Measurements from ENCODE around the gene AP5S1. TPM values are rescaled to one million over a fixed set of nuclear protein-coding genes. Genes with fewer than 3 reads are reported as not detected.
"Not testable (repeated sequence)": the region's sequence is repeated elsewhere in the genome, so short reads cannot be mapped to it uniquely, and the experiment has no call there.

The AP5S1 gene
- polyA plus RNA-seq, 2 donors = 4.6 to 7.9 TPM

DNA sequence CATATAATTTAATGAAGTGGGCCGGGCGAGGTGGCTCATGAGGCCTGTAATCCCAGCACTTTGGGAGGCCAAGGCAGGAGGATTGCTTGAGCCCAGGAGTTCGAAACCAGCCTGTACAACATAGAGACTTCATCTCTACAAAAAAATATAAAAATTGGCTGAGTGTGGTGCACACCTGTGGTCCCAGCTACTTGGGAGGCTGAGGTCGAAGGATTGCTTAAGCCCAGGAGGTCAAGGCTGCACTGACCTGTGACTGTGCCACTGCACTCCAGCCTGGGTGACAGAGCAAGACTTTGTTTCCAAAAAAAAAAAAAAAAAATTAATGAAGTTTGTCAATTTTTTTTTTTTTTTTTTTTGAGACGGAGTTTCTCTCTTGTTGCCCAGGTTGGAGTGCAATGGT is 9.5 kb downstream of the AP5S1 start:
- not testable (repeated sequence) for H3K4me3 ChIP-seq (ENCODE audit: low read depth in 1 of 2, low read length in 2 of 2); H3K4me1 ChIP-seq (ENCODE audit: control insufficient read depth in 2 of 2, insufficient read depth in 2 of 2, low read length in 1 of 2)
- 97% methylated on average over 5 of the region's 5 CpGs for WGBS, 2 donors

DNA sequence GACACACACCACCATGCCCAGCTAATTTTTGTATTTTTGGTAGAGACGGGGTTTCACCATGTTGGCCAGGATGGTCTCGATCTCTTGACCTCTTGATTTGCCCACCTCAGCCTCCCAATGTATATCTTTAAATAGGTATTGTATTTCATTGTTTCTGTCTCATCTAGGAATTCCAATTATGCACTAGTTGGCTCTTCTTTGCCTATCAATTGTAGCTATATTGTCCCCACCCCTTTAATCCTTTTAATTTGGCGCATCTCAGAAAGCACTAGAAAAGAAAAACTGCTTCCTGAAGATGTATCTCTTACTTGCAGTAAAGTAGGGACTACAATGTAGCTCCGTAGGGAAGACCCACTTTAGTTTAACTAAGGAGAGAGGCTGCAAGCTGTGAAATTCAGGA is 15.8 kb downstream of the AP5S1 start:
- H3K36me3 ChIP-seq (ENCODE audit: control insufficient read depth in 2 of 2, insufficient read depth in 2 of 2, low read length in 1 of 2) = no peaks in the 10 kb centered on the region
- H3K4me3 ChIP-seq (ENCODE audit: low read depth in 1 of 2, low read length in 2 of 2) = no peak overlapping the region
- H3K4me1 ChIP-seq (ENCODE audit: control insufficient read depth in 2 of 2, insufficient read depth in 2 of 2, low read length in 1 of 2) = no peaks in the 10 kb centered on the region
- no peak overlapping the region for H3K27ac ChIP-seq (ENCODE audit: low read depth in 2 of 2, low read length in 1 of 2)
- 96 to 98% methylated on average over 4 of the region's 4 CpGs for WGBS, 2 donors
- no peaks in the 10 kb centered on the region for H3K9me3 ChIP-seq (ENCODE audit: control insufficient read depth in 2 of 2, insufficient read depth in 1 of 2, low read depth in 1 of 2, low read length in 1 of 2)
- no peaks in the 10 kb centered on the region for H3K27me3 ChIP-seq (ENCODE audit: control insufficient read depth in 1 of 2, insufficient read depth in 2 of 2, low read length in 2 of 2)

More for the DNA sequence above, 9.5 kb downstream of the AP5S1 start:
- H3K27ac ChIP-seq (ENCODE audit: low read depth in 2 of 2, low read length in 1 of 2); H3K27me3 ChIP-seq (ENCODE audit: control insufficient read depth in 1 of 2, insufficient read depth in 2 of 2, low read length in 2 of 2); H3K36me3 ChIP-seq (ENCODE audit: control insufficient read depth in 2 of 2, insufficient read depth in 2 of 2, low read length in 1 of 2); H3K9me3 ChIP-seq (ENCODE audit: control insufficient read depth in 2 of 2, insufficient read depth in 1 of 2, low read depth in 1 of 2, low read length in 1 of 2): not testable (repeated sequence)

DNA sequence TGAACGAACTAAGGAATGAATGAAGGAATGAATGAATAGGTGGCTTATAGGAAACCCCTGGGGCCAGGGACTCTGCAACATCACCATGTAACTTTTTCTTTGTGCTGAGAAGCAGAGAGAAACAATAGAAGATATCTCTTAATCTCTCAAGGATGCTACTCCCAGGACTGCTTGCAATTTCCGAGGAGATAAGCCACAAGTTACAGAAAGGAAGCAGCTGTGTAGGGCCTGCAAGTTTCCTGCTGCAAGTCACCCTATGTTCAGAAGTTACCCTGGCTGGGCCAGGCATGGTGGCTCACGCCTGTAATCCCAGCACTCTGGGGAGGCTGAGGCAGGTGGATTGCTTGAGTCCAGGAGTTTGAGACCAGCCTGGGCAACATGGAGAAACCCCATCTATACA is 19.0 kb downstream of the AP5S1 start:
- 79 to 82% methylated on average over 3 of the region's 3 CpGs for WGBS, 2 donors
- Histone ChIP-seq H3K27ac (ENCODE audit: low read depth in 2 of 2, low read length in 1 of 2) (no peak overlapping the region), H3K27me3 (ENCODE audit: control insufficient read depth in 1 of 2, insufficient read depth in 2 of 2, low read length in 2 of 2) (no peaks in the 10 kb centered on the region)

DNA sequence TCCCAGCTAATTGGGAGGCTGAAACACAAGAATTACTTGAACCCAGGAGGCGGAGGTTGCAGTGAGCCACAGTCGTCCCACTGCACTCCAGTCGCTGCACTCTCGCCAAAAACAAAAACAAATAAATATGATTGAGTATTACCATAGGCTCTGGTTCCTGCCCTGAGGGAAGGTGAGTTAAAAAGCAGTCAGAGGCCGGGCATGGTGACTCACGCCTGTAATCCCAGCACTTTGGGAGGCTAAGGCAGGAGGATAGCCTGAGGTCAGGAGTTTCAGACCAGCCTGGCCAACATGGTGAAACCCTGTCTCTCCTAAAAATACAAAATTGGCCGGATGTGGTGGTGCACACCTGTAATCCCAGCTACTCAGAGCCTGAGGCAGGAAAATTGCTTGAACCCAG is 19.9 kb downstream of the AP5S1 start:
- H3K27ac ChIP-seq (ENCODE audit: low read depth in 2 of 2, low read length in 1 of 2); H3K27me3 ChIP-seq (ENCODE audit: control insufficient read depth in 1 of 2, insufficient read depth in 2 of 2, low read length in 2 of 2): not testable (repeated sequence)
- 80 to 91% methylated on average over 7 of the region's 7 CpGs for WGBS, 2 donors

More for the DNA sequence above, 19.0 kb downstream of the AP5S1 start:
- no peak overlapping the region for H3K4me3 ChIP-seq (ENCODE audit: low read depth in 1 of 2, low read length in 2 of 2)
- no peaks in the 10 kb centered on the region for H3K36me3 ChIP-seq (ENCODE audit: control insufficient read depth in 2 of 2, insufficient read depth in 2 of 2, low read length in 1 of 2)
- no peaks in the 10 kb centered on the region for H3K4me1 ChIP-seq (ENCODE audit: control insufficient read depth in 2 of 2, insufficient read depth in 2 of 2, low read length in 1 of 2)
- H3K9me3 ChIP-seq (ENCODE audit: control insufficient read depth in 2 of 2, insufficient read depth in 1 of 2, low read depth in 1 of 2, low read length in 1 of 2) = no peaks in the 10 kb centered on the region

DNA sequence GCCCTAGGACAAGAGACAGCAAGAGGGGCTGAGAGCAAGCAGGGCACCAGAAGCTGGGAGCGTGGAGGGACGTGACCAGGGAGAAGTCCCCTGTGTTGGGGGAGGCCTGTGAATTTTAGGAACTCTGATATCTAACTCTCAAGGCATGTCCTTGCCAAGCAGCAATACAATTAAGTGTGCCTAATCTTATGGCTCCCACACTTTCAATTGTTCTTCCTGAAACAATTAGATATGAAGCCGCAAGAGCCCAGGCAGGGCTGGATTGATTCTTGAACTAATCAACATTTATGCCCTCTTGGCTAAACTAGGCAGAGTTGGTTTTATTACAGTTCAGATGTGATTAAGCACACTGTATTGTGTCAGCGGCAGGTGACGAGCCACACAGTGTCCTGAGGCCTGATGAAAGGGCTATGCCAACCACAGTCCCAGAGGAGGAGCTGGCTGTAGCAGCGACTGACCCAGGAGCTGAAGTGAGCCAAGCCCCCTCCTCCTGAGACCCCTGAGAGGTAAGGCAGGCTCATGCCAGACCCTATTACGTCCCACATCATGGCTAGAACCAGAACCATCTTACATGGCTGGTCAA is 22.1 kb downstream of the AP5S1 start:
- Histone ChIP-seq H3K4me1 (ENCODE audit: control insufficient read depth in 2 of 2, insufficient read depth in 2 of 2, low read length in 1 of 2) (peaks cover 0 to 4% of the 10 kb centered on the region in 2 donors), H3K9me3 (ENCODE audit: control insufficient read depth in 2 of 2, insufficient read depth in 1 of 2, low read depth in 1 of 2, low read length in 1 of 2) (no peaks in the 10 kb centered on the region), H3K4me3 (ENCODE audit: low read depth in 1 of 2, low read length in 2 of 2) (no peak overlapping the region), H3K36me3 (ENCODE audit: control insufficient read depth in 2 of 2, insufficient read depth in 2 of 2, low read length in 1 of 2) (no peaks in the 10 kb centered on the region), H3K27ac (ENCODE audit: low read depth in 2 of 2, low read length in 1 of 2) (no peak overlapping the region), H3K27me3 (ENCODE audit: control insufficient read depth in 1 of 2, insufficient read depth in 2 of 2, low read length in 2 of 2) (no peaks in the 10 kb centered on the region)
- WGBS, 2 donors = 82 to 91% methylated on average over 7 of the region's 7 CpGs

More for the DNA sequence above, 19.9 kb downstream of the AP5S1 start:
- not testable (repeated sequence) for H3K4me1 ChIP-seq (ENCODE audit: control insufficient read depth in 2 of 2, insufficient read depth in 2 of 2, low read length in 1 of 2); H3K36me3 ChIP-seq (ENCODE audit: control insufficient read depth in 2 of 2, insufficient read depth in 2 of 2, low read length in 1 of 2); H3K4me3 ChIP-seq (ENCODE audit: low read depth in 1 of 2, low read length in 2 of 2); H3K9me3 ChIP-seq (ENCODE audit: control insufficient read depth in 2 of 2, insufficient read depth in 1 of 2, low read depth in 1 of 2, low read length in 1 of 2)

DNA sequence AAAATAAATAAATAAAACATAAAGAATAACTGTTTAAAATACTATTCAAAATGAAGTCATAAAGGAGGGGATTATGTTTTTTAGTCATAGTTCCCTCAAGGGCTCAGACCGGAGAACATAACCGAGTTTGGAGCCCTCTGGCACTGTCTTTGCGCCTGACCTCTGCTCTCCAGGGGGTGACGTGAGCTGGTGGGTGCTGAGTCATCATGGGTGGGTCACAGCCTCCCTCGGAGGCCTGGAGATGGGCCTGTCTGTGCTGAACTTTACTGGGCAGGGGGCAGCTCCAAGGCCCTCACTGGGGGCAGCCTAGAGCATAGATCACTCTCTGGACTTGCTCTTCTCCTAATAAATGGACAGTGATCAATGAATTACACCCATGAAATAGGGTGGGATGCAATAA is 23.1 kb downstream of the AP5S1 start:
- Histone ChIP-seq H3K4me3 (ENCODE audit: low read depth in 1 of 2, low read length in 2 of 2) (no peak overlapping the region), H3K36me3 (ENCODE audit: control insufficient read depth in 2 of 2, insufficient read depth in 2 of 2, low read length in 1 of 2) (peaks cover 0 to 2% of the 10 kb centered on the region in 2 donors), H3K27me3 (ENCODE audit: control insufficient read depth in 1 of 2, insufficient read depth in 2 of 2, low read length in 2 of 2) (no peaks in the 10 kb centered on the region), H3K27ac (ENCODE audit: low read depth in 2 of 2, low read length in 1 of 2) (no peak overlapping the region), H3K9me3 (ENCODE audit: control insufficient read depth in 2 of 2, insufficient read depth in 1 of 2, low read depth in 1 of 2, low read length in 1 of 2) (no peaks in the 10 kb centered on the region), H3K4me1 (ENCODE audit: control insufficient read depth in 2 of 2, insufficient read depth in 2 of 2, low read length in 1 of 2) (peaks cover 1 to 11% of the 10 kb centered on the region in 2 donors)
- 36 to 51% methylated on average over 5 of the region's 5 CpGs for WGBS, 2 donors

DNA sequence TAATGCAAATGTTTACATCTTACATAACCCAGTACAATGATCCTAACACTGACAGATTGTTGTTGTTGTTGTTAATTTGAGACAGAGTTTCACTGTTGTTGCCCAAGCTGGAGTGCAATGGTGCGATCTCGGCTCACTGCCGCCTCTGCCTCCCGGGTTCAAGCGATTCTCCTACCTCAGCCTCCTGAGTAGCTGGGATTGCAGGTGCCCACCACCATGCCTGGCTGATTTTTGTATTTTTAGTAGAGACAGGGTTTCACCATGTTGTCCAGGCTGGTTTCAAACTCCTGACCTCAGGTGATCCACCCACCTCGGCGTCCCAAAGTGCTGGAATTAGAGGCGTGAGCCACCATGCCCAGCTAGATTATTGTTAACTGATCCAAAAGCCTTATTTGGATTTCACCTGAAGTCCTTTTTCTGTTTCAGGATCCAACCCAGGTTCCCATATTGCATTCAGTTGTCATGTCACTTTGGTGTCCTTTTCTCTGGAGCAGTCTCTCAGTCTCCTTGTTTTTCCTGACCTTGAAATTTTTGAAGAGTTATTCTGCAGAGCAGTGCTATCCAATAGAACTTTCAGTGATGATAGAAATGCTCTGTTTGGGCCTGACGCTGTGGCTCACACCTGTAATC is 23.8 kb downstream of the AP5S1 start:
- not testable (repeated sequence) for H3K9me3 ChIP-seq (ENCODE audit: control insufficient read depth in 2 of 2, insufficient read depth in 1 of 2, low read depth in 1 of 2, low read length in 1 of 2); H3K27me3 ChIP-seq (ENCODE audit: control insufficient read depth in 1 of 2, insufficient read depth in 2 of 2, low read length in 2 of 2); H3K4me3 ChIP-seq (ENCODE audit: low read depth in 1 of 2, low read length in 2 of 2); H3K36me3 ChIP-seq (ENCODE audit: control insufficient read depth in 2 of 2, insufficient read depth in 2 of 2, low read length in 1 of 2); H3K27ac ChIP-seq (ENCODE audit: low read depth in 2 of 2, low read length in 1 of 2)
- peaks cover 5 to 16% of the 10 kb centered on the region in 2 donors for H3K4me1 ChIP-seq (ENCODE audit: control insufficient read depth in 2 of 2, insufficient read depth in 2 of 2, low read length in 1 of 2)
- 96% methylated on average over 9 of the region's 9 CpGs for WGBS, 2 donors

DNA sequence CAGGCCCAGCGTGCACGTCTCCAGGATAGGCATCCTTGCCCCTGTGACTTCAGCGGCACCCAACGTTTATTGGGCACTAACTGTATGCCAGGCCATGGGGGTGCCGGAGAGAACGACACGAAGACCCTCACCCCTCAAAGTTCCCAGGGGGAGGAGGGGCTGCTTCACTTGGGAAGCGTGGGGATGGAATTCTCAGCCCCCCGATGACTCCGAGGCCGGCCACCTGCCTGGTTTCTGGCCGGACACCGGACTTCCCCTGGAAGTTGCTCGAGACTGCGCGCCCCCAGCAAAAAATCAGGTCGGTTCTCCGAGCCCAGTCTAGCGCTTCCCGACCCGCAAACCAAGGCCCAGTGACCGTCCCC is 26.0 kb downstream of the AP5S1 start:
- Histone ChIP-seq H3K4me3 (ENCODE audit: low read depth in 1 of 2, low read length in 2 of 2) (peak overlapping the region; percentile 76 to 96), H3K27ac (ENCODE audit: low read depth in 2 of 2, low read length in 1 of 2) (peak overlapping the region; percentile 88 to 91), H3K9me3 (ENCODE audit: control insufficient read depth in 2 of 2, insufficient read depth in 1 of 2, low read depth in 1 of 2, low read length in 1 of 2) (no peaks in the 10 kb centered on the region), H3K27me3 (ENCODE audit: control insufficient read depth in 1 of 2, insufficient read depth in 2 of 2, low read length in 2 of 2) (no peaks in the 10 kb centered on the region), H3K4me1 (ENCODE audit: control insufficient read depth in 2 of 2, insufficient read depth in 2 of 2, low read length in 1 of 2) (peaks cover 5 to 16% of the 10 kb centered on the region in 2 donors), H3K36me3 (ENCODE audit: control insufficient read depth in 2 of 2, insufficient read depth in 2 of 2, low read length in 1 of 2) (peaks cover 0 to 4% of the 10 kb centered on the region in 2 donors)
- WGBS, 2 donors = 0% methylated on average over 22 of the region's 22 CpGs

DNA sequence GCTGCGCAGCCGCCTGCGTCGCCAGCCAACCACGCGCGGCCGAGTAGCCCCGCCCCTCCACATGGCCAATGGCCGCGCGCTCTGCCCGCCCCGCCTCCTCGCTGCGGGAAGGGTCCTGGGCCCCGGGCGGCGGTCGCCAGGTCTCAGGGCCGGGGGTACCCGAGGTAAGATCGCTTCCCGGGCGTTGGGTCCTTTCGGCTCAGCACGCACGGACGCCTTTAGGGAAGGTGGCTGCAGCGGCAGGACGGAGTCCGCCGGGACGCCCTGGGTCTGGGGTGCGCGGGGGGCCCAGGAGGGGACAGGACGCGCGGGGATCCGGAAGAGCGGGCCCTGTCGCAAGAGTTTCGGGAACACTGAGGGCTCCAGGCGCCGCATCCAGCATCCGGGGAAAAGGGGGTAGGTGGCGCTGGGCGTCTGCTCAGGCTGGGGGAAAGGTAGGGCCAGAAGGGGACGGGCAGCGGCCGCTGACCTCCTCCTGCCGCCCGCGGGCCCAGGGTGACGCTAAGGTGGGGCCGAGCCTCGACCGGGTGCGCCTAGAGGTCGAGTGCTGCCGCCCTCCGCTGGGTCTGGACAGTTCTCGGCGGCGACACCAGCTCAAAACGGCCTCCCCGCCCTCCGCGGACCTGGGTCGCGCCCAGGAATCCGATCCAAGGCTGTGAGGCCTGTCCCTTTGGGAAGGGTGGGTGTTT is 26.5 kb downstream of the AP5S1 start, which contains the start of gene MAVS:
Gene MAVS, plus strand, starts transcription at position 95 of the 689 bp plus-strand sequence. CDS start 7,791 bp downstream, outside the sequence.
- H3K9me3 ChIP-seq (ENCODE audit: control insufficient read depth in 2 of 2, insufficient read depth in 1 of 2, low read depth in 1 of 2, low read length in 1 of 2) = no peaks in the 10 kb centered on the region
- peaks cover 5 to 16% of the 10 kb centered on the region in 2 donors for H3K4me1 ChIP-seq (ENCODE audit: control insufficient read depth in 2 of 2, insufficient read depth in 2 of 2, low read length in 1 of 2)
- 0 to 1% methylated on average over 68 to 72 of the region's 72 CpGs for WGBS, 2 donors

More for the DNA sequence above, 26.5 kb downstream of the AP5S1 start, which contains the start of gene MAVS:
- Histone ChIP-seq H3K36me3 (ENCODE audit: control insufficient read depth in 2 of 2, insufficient read depth in 2 of 2, low read length in 1 of 2) (peaks cover 0 to 4% of the 10 kb centered on the region in 2 donors), H3K27ac (ENCODE audit: low read depth in 2 of 2, low read length in 1 of 2) (peak within 1 kb of the TSS; percentile 88 to 91), H3K4me3 (ENCODE audit: low read depth in 1 of 2, low read length in 2 of 2) (peak within 1 kb of the TSS; percentile 76 to 96), H3K27me3 (ENCODE audit: control insufficient read depth in 1 of 2, insufficient read depth in 2 of 2, low read length in 2 of 2) (no peaks in the 10 kb centered on the region)

All from esophagus (tissue), 2 donors.